ENCODE measurements around the gene FAM117B. TPM values are rescaled to one million over a fixed set of nuclear protein-coding genes. Genes with fewer than 3 reads are reported as not detected.
A peak's percentile ranks its signal among the peaks of the same experiment; 100 is the strongest.

Gene FAM117B
- total RNA-seq, 1 donor from 2014 or later, result 7.1 TPM

GRCh38 chr2:202771336-202771735 is 136.6 kb downstream of the FAM117B start:
- no peak for DNase-seq (ENCODE audit: low read depth)
- no peak for TF ChIP-seq CTCF (conservative IDR thresholded peaks at IDR 0.05; ENCODE audit: low read depth, low read length)
- H3K4me3 ChIP-seq (ENCODE audit: low read depth, low read length), result no peak overlapping the region

GRCh38 chr2:202771741-202772460 is 137.1 kb downstream of the FAM117B start:
- no peak overlapping the region for H3K4me3 ChIP-seq (ENCODE audit: low read depth, low read length)
- no peak for DNase-seq (ENCODE audit: low read depth)
- no peak for TF ChIP-seq CTCF (conservative IDR thresholded peaks at IDR 0.05; ENCODE audit: low read depth, low read length)

GRCh38 chr2:202773301-202773973 is 138.7 kb downstream of the FAM117B start:
- DNase-seq (ENCODE audit: low read depth), result no peak
- H3K4me3 ChIP-seq (ENCODE audit: low read depth, low read length), result no peak overlapping the region
- TF ChIP-seq CTCF (conservative IDR thresholded peaks at IDR 0.05; ENCODE audit: low read depth, low read length), result no peak

GRCh38 chr2:202774104-202774503 is 139.3 kb downstream of the FAM117B start:
- DNase-seq (ENCODE audit: low read depth), result no peak
- H3K4me3 ChIP-seq (ENCODE audit: low read depth, low read length), result no peak overlapping the region
- no peak for TF ChIP-seq CTCF (conservative IDR thresholded peaks at IDR 0.05; ENCODE audit: low read depth, low read length)

- no peak for DNase-seq (ENCODE audit: low read depth)
- no peak for TF ChIP-seq CTCF (conservative IDR thresholded peaks at IDR 0.05; ENCODE audit: low read depth, low read length)
- H3K4me3 ChIP-seq (ENCODE audit: low read depth, low read length), result no peak overlapping the region
These were observed 143.4 kb downstream of the FAM117B start for GRCh38 chr2:202778217-202778616.

- TF ChIP-seq CTCF (conservative IDR thresholded peaks at IDR 0.05; ENCODE audit: low read depth, low read length), result no peak
- H3K4me3 ChIP-seq (ENCODE audit: low read depth, low read length), result no peak overlapping the region
- DNase-seq (ENCODE audit: low read depth), result peak; percentile 63
These were observed 145.8 kb downstream of the FAM117B start for GRCh38 chr2:202780514-202781021.
